Fibroblast of lung (primary cell): ENCODE data around the gene SLMAP.

Source experiments
- EZH2 ChIP-seq: IDR thresholded peaks from 2 replicates; pipeline ENCODE4 v1.5.1; 2012; ENCODE audit warnings: low read length, control low read depth, mild to moderate bottlenecking; ENCODE audit errors: missing control alignments
- TF ChIP-seq, protein P1 (sequence below), 2 donors: IDR thresholded peaks in 1 of 2; conservative IDR thresholded peaks in 1 of 2; 1 replicate in 1 of 2; 2 replicates in 1 of 2; pipeline ENCODE4 v1.5.1; 2011 to 2012; ENCODE audit warnings: low read length in 2 of 2, control low read depth in 1 of 2, inconsistent platforms in 1 of 2, low read depth in 1 of 2, mild to moderate bottlenecking in 1 of 2

DNA sequence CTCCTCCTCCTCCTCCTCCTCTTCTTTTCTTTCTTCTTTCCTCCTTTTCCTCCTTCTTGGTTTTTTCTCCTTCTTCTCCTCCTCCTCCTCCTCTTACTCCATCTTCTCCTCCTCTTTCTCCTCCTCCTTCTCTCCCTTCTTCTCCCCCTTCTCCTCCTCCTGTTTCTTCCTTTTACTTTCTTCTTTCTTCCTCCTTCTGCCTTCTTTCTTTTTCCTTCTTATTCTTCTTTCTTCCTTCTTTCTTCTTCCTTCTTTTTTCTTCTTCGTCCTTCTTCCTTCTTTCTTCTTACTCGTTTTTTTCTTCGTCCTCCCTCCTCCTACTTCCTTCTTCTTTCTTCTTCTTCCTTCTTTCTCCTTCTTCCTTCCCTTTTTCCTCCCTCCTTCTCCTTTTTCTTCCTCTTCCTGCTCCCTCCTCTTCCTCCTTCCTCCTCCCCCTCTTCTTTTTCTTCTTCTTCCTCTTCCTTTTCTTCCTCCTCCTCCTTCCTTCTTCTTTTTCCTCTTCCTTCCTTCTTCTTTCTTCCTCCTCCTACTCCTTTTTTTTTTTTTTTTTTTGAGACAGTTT lies 92.1 kb downstream of the SLMAP start:
- TF ChIP-seq, protein P1, sequence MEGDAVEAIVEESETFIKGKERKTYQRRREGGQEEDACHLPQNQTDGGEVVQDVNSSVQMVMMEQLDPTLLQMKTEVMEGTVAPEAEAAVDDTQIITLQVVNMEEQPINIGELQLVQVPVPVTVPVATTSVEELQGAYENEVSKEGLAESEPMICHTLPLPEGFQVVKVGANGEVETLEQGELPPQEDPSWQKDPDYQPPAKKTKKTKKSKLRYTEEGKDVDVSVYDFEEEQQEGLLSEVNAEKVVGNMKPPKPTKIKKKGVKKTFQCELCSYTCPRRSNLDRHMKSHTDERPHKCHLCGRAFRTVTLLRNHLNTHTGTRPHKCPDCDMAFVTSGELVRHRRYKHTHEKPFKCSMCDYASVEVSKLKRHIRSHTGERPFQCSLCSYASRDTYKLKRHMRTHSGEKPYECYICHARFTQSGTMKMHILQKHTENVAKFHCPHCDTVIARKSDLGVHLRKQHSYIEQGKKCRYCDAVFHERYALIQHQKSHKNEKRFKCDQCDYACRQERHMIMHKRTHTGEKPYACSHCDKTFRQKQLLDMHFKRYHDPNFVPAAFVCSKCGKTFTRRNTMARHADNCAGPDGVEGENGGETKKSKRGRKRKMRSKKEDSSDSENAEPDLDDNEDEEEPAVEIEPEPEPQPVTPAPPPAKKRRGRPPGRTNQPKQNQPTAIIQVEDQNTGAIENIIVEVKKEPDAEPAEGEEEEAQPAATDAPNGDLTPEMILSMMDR (conservative IDR thresholded peaks at IDR 0.05 in 1 of 2, IDR thresholded peaks at IDR 0.05 in 1 of 2; ENCODE audit: low read depth in 1 of 2, low read length in 2 of 2) = no peak
- no peak for TF ChIP-seq EZH2
